Tibial nerve (tissue), 4 donors: ENCODE measurements around the gene VAMP7.

Experiments
- CTCF ChIP-seq, 5 experiments: fragments of 200-600 bp in 3 of 5; fragments of 450-650 bp in 2 of 5; sonication (generic) in 3 of 5; IDR thresholded peaks; one replicate each; pipeline ENCODE4 v1.5.1; 2016 to 2019; ENCODE audit warnings: antibody characterized with exemption in 5 of 5, mild to moderate bottlenecking in 3 of 5, moderate library complexity in 2 of 5
- EP300 ChIP-seq, 2 donors: sonication (generic); formaldehyde crosslinking; IDR thresholded peaks; one replicate each; pipeline ENCODE4 v1.6.1; 2017; ENCODE audit warnings: antibody characterized with exemption in 2 of 2, mild to moderate bottlenecking in 1 of 2

- TF ChIP-seq CTCF (IDR thresholded peaks at IDR 0.05) (no peak), EP300 (IDR thresholded peaks at IDR 0.05) (no peak)
Measured at GRCh38 chrX:155968326-155968661, 87.1 kb downstream of the VAMP7 start.
